Panc1 (cell line): ENCODE results near the gene PGF. TPM values are rescaled to one million over a fixed set of nuclear protein-coding genes. Genes with fewer than 3 reads are reported as not detected.

ENCODE experiments used
- ATAC-seq: fragments of 200-7000 bp; cut with Tn5 transposase; 2 replicates; pipeline ENCODE4 v1.9.1; 2020; ENCODE audit warnings: mild to moderate bottlenecking, moderate library complexity
- BruUV-seq: library from RNA; stranded (reverse); fragments of 400-500 nt; replicated peaks from 2 replicates; lab custom pipeline; 2021; lab: Mats Ljungman, UMichigan
- CTCF ChIA-PET: fragments of 300-600 bp; sonication (Branson Sonifier 250); formaldehyde crosslinking; loops from one replicate; lab custom pipeline; 2022; ENCODE audit warnings: antibody characterized with exemption; lab: Charles Lee
- POLR2A ChIA-PET: fragments of 300-600 bp; sonication (Branson Sonifier 250); formaldehyde crosslinking; loops from one replicate; lab custom pipeline; 2022; ENCODE audit warnings: antibody characterized with exemption; lab: Charles Lee
- DNase-seq: peaks from one replicate; pipeline ENCODE4 v3.0.0-alpha.2; 2010; ENCODE audit warnings: low read depth, low spot score
- H3K27ac ChIP-seq: 2 replicates; pipeline ENCODE4 v1.5.1; 2011; ENCODE audit warnings: mild to moderate bottlenecking, low read length, inconsistent platforms
- H3K27me3 ChIP-seq: fragments of 200-500 bp; sonication (Bioruptor generic); 2 replicates; pipeline ENCODE4 v1.6.0; 2014; ENCODE audit warnings: low read length, inconsistent platforms; ENCODE audit not compliant: control insufficient read depth, insufficient read depth
- H3K36me3 ChIP-seq: fragments of 200-500 bp; sonication (Bioruptor generic); 2 replicates; pipeline ENCODE4 v1.5.1; 2014; ENCODE audit warnings: inconsistent platforms, mild to moderate bottlenecking, low read length, moderate library complexity; ENCODE audit not compliant: control insufficient read depth, insufficient read depth
- H3K4me1 ChIP-seq: 2 replicates; pipeline ENCODE4 v1.5.1; 2011; ENCODE audit warnings: inconsistent platforms, mild to moderate bottlenecking, low read length, moderate library complexity; ENCODE audit not compliant: control insufficient read depth, insufficient read depth
- H3K4me3 ChIP-seq, 2 experiments: 2 replicates each; pipeline ENCODE4 v1.5.1; 2011 to 2012; ENCODE audit warnings: low read depth in 2 of 2, low read length in 2 of 2, mild to moderate bottlenecking in 2 of 2, inconsistent platforms in 1 of 2, moderate library complexity in 1 of 2
- H3K9me3 ChIP-seq: fragments of 200-500 bp; sonication (Bioruptor generic); 2 replicates; pipeline ENCODE4 v1.5.1; 2014; ENCODE audit warnings: low read depth, mild to moderate bottlenecking, inconsistent platforms, low read length, moderate library complexity; ENCODE audit not compliant: control insufficient read depth, insufficient read depth
- POLR2AphosphoS5 ChIP-seq: IDR thresholded peaks from 2 replicates; pipeline ENCODE4 v1.6.1; 2012; ENCODE audit warnings: mild to moderate bottlenecking, low read depth, low read length, moderate library complexity
- REST ChIP-seq, 2 experiments: IDR thresholded peaks; 2 replicates each; pipeline ENCODE4 v1.6.1; 2011 to 2012; ENCODE audit warnings: low read depth in 2 of 2, control low read depth in 1 of 2, low read length in 1 of 2, mild to moderate bottlenecking in 1 of 2, moderate library complexity in 1 of 2; ENCODE audit not compliant: insufficient read depth in 1 of 2
- SIN3A ChIP-seq: IDR thresholded peaks from 2 replicates; pipeline ENCODE4 v1.6.1; 2012; ENCODE audit warnings: low read depth, mild to moderate bottlenecking, low read length, moderate library complexity, borderline replicate concordance; ENCODE audit not compliant: insufficient read depth
- TCF7L2 ChIP-seq: IDR thresholded peaks from 2 replicates; pipeline ENCODE4 v1.6.1; 2011; ENCODE audit warnings: mild to moderate bottlenecking, low read depth, low read length, inconsistent platforms
- in situ Hi-C: cut with HindIII; loops from 2 replicates; pipeline ENCODE4 v1.10.0; 2016; ENCODE audit warnings: low sequenced_read_pairs, low pct_unique_long_range_greater_than_20kb
- intact Hi-C: fragments of 100-400 bp; cut with micrococcal nuclease; formaldehyde crosslinking; loops from one replicate; pipeline ENCODE4 v1.10.0; 2022; ENCODE audit not compliant: unreplicated experiment
- total RNA-seq: library from RNA; stranded (reverse); gene quantifications from one replicate; pipeline ENCODE4 v1.2.1, GENCODE V29; 2021; ENCODE audit not compliant: unreplicated experiment
- TF ChIP-seq, protein P1 (sequence below): fragments of 450-650 bp; IDR thresholded peaks from 2 replicates; pipeline ENCODE4 v1.5.1; 2017; ENCODE audit warnings: mild to moderate bottlenecking

The PGF gene
- total RNA-seq, 1 experiment from 2014 or later = 7.3 TPM

GRCh38 chr14:74946659-74947281 is 8.6 kb downstream of the PGF start:
- DNase-seq = no peak
- BruUV-seq = no TSS peak
- H3K36me3 ChIP-seq = no peaks in the 10 kb centered on the region; the same call in 1 of the 2 replicates
- no peak overlapping the region for H3K27ac ChIP-seq
- no peaks in the 10 kb centered on the region for H3K27me3 ChIP-seq
- ChIA-PET CTCF (no interaction called here), POLR2A (no interaction called here)
- TF ChIP-seq, protein P1, sequence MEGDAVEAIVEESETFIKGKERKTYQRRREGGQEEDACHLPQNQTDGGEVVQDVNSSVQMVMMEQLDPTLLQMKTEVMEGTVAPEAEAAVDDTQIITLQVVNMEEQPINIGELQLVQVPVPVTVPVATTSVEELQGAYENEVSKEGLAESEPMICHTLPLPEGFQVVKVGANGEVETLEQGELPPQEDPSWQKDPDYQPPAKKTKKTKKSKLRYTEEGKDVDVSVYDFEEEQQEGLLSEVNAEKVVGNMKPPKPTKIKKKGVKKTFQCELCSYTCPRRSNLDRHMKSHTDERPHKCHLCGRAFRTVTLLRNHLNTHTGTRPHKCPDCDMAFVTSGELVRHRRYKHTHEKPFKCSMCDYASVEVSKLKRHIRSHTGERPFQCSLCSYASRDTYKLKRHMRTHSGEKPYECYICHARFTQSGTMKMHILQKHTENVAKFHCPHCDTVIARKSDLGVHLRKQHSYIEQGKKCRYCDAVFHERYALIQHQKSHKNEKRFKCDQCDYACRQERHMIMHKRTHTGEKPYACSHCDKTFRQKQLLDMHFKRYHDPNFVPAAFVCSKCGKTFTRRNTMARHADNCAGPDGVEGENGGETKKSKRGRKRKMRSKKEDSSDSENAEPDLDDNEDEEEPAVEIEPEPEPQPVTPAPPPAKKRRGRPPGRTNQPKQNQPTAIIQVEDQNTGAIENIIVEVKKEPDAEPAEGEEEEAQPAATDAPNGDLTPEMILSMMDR = no peak
- TF ChIP-seq REST (IDR thresholded peaks at IDR 0.05; ENCODE audit: insufficient read depth in 1 of 2, low read depth in 2 of 2, low read length in 1 of 2) (no peak), SIN3A (no peak)
- in situ Hi-C loops = no loop called here
- no peak overlapping the region for H3K4me3 ChIP-seq
- H3K4me1 ChIP-seq = peaks cover 8% of the 10 kb centered on the region; the same call in 1 of the 2 replicates
- 0 out of 2 replicates have a peak, but pooled peaks have one; percentile 22 for ATAC-seq
- no peaks in the 10 kb centered on the region for H3K9me3 ChIP-seq
- intact Hi-C loops = loop anchor here (10.0 kb wide), 2 partner anchors 58 to 138 kb away; partner anchors contain the start of gene EIF2B2

GRCh38 chr14:74945852-74946658 is 9.3 kb downstream of the PGF start:
- CTCF ChIA-PET = interaction anchor here (0.9 to 1.3 kb wide), 4 partner anchors 8 to 442 kb away, joined by 3 to 8 read pairs (median 4); partner anchors contain the start of gene PGF
- POLR2A ChIA-PET = no interaction called here
- ATAC-seq (peak; percentile 83), DNase-seq (no peak)
- Histone ChIP-seq H3K27ac (no peak overlapping the region), H3K36me3 (no peaks in the 10 kb centered on the region; the same call in 1 of the 2 replicates), H3K4me1 (peaks cover 7% of the 10 kb centered on the region; the same call in 1 of the 2 replicates), H3K4me3 (no peak overlapping the region), H3K9me3 (no peaks in the 10 kb centered on the region), H3K27me3 (no peaks in the 10 kb centered on the region)
- in situ Hi-C loops = no loop called here
- no TSS peak for BruUV-seq
- intact Hi-C loops = loop anchor here (10.0 kb wide), 2 partner anchors 59 to 139 kb away; partner anchors contain the start of gene EIF2B2
- no peak for TF ChIP-seq POLR2AphosphoS5
- TF ChIP-seq, protein P1 = peak; percentile 92
- no peak for TF ChIP-seq TCF7L2
- no peak for TF ChIP-seq REST (IDR thresholded peaks at IDR 0.05; ENCODE audit: insufficient read depth in 1 of 2, low read depth in 2 of 2, low read length in 1 of 2)
- no peak for TF ChIP-seq SIN3A
